NCI-H2081 treated with DMSO at 0.1 percent for 48 hours (cell line): ENCODE results near the gene COPS2.

ENCODE experiments used
- DNase-seq: peaks from one replicate; lab custom pipeline; 2025; lab: John Stamatoyannopoulos, UW

The COPS2 gene

GRCh38 chr15:49155834-49156627 lies 632 bp upstream of the COPS2 start:
- no peak for DNase-seq

GRCh38 chr15:49154799-49155109 lies 645 bp downstream of the COPS2 start:
- no peak for DNase-seq

- no peak for DNase-seq
These were observed 1.0 kb downstream of the COPS2 start for GRCh38 chr15:49154359-49154758.

GRCh38 chr15:49152552-49153312 lies 2.7 kb downstream of the COPS2 start:
- DNase-seq: no peak

- DNase-seq: no peak
These were observed 3.6 kb downstream of the COPS2 start for GRCh38 chr15:49151831-49152230.

GRCh38 chr15:49148727-49149126 lies 6.7 kb downstream of the COPS2 start:
- DNase-seq: no peak

GRCh38 chr15:49148298-49148697 lies 7.1 kb downstream of the COPS2 start:
- DNase-seq: no peak

GRCh38 chr15:49145651-49146609 lies 9.5 kb downstream of the COPS2 start:
- DNase-seq: peak; percentile 11

GRCh38 chr15:49137861-49138260 lies 17.5 kb downstream of the COPS2 start:
- no peak for DNase-seq

- DNase-seq: no peak
These were observed 19.5 kb downstream of the COPS2 start for GRCh38 chr15:49135911-49136310.

- DNase-seq: no peak
These were observed 20.0 kb downstream of the COPS2 start for GRCh38 chr15:49135342-49135857.

GRCh38 chr15:49134683-49135341 lies 20.6 kb downstream of the COPS2 start:
- DNase-seq: no peak

GRCh38 chr15:49131403-49131802 lies 24.0 kb downstream of the COPS2 start:
- no peak for DNase-seq

GRCh38 chr15:49124371-49124770 lies 31.0 kb downstream of the COPS2 start:
- no peak for DNase-seq

GRCh38 chr15:49122541-49123062 lies 32.8 kb downstream of the COPS2 start:
- DNase-seq: no peak

GRCh38 chr15:49121901-49122300 lies 33.5 kb downstream of the COPS2 start:
- no peak for DNase-seq

GRCh38 chr15:49120832-49121231 lies 34.6 kb downstream of the COPS2 start:
- DNase-seq: no peak

- DNase-seq: no peak
These were observed 39.1 kb downstream of the COPS2 start for GRCh38 chr15:49116108-49116857.

- DNase-seq: no peak
These were observed 40.3 kb downstream of the COPS2 start for GRCh38 chr15:49115062-49115461.

GRCh38 chr15:49110158-49110944 lies 45.0 kb downstream of the COPS2 start:
- no peak for DNase-seq
